Central memory CD4-positive, alpha-beta T cell (primary cell): ENCODE measurements around the gene DPP9.

ENCODE experiments used
- DNase-seq: peaks from one replicate; pipeline ENCODE4 v3.0.0; 2022

The DPP9 gene

GRCh38 chr19:4707956-4708650, 15.5 kb downstream of the DPP9 start:
- DNase-seq = no peak

- DNase-seq = no peak
Measured at GRCh38 chr19:4707322-4707721, 16.3 kb downstream of the DPP9 start.

DNA sequence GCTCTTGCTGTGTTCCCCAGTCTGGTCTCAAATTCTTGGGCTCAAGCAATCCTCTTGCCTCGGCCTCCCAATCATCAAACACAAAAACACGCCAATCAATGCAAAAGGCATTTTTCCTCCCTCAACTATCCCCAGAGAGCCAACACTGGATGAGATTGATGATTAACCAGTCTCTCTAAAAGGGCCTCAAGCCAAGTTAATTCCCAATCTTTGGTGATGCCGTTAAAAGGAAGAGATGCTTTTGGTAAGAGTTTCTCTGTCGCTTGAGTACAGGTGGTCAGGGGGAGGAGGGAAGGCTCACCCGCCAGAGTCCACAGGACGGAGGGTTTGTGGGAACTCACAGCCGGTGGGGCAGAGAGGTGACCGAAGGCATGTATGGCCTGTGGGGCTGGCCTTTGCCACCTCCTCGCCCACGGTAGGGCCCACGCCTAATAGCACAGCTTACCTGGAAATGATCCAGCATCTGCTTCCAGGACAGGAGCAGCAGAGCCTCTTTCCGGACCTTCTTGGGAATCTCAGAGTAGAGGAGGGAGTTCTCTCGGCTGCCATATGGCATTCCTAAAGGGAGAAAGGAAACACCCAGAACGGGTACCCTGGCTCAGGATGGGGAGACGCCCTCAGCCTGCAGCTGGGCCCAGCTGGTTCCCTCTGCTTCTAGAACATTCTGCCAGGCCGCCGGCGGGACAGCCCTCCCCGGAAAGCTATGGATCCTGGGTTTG, 18.1 kb downstream of the DPP9 start:
- no peak for DNase-seq

DNA sequence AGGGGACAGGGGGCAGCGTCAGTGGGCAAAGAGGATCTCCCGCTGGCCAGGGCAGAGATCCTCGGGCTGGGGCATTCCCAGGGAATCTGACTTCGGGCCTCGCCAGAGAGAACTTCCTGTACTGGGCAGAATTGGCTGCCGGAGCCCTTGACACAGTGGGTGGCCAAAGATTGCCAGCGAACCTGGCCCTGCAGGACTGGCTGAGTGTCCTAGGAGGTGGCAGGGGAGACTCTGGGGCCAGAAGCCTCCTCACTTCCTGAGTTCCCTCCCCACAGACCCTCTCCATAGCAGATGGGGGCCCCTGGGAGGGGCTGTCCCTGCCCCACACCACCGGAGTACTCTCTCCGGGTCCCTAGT, 19.3 kb downstream of the DPP9 start:
- DNase-seq = no peak

- no peak for DNase-seq
Measured at GRCh38 chr19:4703671-4704316, 19.8 kb downstream of the DPP9 start.

GRCh38 chr19:4702764-4703163, 20.9 kb downstream of the DPP9 start:
- DNase-seq = no peak

DNA sequence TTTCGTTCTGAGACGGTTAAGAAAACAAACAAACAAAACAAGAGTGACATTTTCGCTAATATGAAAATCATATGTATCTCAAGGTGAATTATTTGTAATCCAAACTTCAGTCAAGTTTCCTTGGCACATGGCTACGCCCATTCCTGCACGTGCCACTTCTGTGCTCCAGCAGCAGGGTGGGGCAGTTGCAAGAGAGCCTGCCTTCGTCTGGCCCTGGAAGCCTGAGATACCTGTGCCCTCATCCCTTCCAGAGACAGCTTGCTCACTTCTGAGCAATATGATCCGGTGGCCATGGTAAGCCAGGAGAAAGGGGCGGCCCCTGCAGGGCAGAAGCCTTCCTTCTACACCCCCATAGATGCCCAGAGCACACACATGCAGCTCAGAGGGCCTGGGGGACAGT, 22.1 kb downstream of the DPP9 start:
- DNase-seq = no peak

DNA sequence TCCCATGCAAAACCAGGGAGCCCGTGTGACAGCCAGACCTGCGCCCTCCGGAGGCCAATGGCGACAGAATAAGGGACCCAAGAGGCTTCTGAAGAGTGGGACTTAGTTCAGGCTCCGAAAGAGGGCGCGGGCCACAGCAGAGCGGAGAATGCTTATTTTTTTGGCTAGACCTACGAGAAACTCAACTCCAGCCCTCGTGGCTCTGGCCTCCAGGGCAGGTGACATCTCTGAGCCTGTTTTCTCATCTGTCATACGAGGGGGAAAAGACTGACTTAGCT, 23.0 kb downstream of the DPP9 start:
- no peak for DNase-seq

DNA sequence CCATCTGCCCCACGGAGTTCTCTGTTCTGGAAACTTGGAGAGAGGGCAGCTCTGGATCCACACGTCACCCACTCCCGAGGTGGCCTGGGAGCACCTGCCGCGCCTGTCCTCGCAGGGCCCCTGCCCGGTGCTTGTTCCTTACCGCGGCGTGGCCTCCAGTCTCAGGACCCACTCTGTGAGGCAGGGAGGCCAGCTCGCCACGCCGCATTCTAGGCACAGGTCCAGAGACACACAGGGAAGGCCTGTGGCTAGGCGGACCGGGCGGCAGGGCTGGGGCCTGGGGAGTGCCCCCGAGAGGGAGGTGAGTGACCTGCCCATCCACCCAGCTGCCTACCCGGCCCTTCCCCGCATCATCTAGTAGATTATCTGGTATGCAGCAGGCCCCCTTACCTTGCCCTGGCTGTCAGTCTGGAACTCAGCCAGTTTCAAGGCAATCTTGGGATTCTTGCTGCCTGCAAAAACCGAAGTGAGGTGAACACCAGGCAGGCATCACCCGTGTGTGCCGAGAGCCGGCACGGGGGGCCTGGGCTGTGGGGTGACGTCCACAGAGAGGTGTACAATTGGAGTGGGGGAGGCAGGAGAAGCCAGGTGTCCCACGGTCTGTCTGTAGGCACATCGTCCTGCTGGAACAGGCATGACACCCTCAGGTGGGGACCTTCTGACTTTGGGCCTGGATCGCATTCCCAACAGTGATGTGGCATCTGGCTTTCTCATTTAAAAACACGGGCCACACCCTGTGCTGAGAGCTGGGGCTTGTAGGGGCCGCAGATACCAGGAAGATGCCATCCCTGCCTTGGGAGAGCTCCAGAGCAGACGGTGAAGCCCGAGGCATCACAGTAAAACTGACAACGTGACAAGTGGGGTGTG, 23.6 kb downstream of the DPP9 start:
- DNase-seq = no peak

DNA sequence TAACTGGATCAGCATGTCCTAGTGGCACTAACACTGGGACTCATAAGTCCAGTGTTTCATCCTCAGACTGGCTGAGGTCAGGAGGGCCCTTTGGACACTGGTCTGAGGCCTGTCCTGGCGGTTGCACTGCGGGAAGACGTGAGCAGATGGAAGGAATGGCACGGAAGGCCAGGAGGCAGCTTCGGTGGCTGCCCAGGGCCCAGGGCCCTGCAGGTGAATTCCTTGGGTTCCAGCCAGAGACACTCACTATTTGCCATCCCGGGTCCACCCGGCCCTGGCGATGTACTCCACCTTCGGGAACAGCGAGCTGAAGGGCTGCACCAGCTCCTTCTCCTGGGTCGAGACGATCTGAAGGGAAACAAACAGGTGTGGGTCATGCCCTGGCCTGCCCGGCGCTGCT, 26.3 kb downstream of the DPP9 start:
- DNase-seq = no peak

- no peak for DNase-seq
Measured at GRCh38 chr19:4695224-4695731, 28.4 kb downstream of the DPP9 start.

GRCh38 chr19:4694211-4694987, 29.2 kb downstream of the DPP9 start:
- DNase-seq = no peak

DNA sequence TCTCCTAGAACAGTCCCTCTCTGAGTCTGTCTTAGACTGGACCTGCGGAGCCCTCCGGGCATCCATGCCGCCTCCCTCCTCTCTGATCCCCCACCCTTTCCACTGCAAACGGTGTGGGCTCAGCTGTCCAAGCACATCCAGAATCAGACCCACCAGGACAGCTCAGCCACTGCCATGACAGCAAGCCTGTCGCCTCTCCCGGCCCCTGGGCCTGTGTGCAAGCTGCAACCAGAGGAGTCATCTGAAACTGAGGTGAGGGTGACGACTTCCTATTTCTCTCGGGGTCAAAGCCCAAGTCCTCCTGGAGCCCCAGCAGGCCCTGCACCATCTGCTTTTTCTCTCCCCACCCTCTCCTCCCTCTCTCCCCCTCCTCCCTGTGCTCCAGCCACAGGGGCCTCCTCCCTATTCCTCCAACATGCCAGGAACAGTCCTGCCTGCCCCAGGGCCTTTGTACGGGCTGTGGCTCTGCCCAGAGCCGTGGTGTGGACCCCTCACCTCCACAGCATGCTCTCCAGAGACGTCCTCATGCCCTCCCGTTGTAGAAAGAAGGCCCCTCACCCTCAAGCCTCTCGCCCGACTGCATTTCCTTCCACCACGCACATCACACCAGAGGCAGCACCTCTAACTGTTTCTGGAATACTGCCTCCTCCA, 30.0 kb downstream of the DPP9 start:
- DNase-seq = no peak

- DNase-seq = no peak
Measured at GRCh38 chr19:4693078-4693350, 30.6 kb downstream of the DPP9 start.

DNA sequence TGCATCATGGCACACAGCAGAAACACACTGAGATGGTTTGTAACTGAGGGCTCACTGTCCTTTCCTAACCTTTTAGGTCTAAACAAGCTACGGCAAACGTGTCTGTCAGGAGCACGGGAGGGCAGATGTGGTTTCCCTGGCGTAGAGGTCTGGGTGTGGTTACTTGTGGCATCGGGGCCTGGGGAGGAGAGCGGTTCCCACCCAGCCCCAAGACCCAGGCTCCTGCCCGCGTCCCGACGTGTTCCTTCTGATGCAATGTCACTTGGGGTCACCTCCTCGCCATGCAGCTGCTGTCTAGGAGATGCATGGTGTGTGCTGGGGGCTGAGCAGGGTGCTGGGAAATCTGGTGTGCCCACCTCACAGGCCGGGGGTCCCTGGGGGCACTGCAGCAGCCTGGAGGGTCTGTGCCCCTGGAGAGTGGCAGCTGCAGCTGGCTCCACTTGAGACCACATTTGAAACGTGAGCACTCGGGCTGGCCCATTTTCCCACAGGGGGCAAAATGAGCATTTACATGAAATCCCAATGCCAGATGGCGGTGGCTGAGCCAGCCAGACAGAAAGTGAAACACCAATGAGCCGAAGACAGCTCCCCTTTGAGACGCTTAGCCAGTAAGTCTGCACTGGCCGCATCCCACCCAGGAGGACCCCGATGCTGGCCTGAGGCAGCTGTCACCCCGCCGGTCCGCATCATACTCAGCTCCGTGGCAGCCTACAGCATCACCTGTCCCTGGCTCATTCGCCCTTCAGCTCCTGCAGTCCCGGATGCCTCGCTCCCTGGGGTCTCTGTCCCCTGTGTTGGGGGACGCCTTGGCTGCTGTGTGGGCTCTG, 31.2 kb downstream of the DPP9 start:
- DNase-seq = no peak

DNA sequence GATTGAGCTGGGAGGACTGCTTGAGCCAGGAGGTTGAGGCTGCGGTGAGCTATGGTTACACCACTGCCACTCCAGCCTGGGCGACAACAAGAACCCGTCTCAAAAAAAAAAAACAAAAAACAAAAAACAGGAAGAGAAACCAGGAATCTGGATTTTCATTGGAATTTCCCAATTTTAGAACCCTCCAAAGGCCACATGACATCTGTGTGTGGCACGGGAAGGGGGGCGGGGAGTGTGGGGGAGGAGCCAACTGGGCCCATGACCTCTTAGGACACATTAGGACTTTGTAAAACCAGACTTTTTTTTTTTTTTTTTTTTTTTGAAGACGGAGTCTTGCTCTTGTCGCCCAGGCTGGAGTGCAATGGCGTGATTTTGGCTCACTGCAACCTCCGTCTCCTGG, 32.3 kb downstream of the DPP9 start:
- no peak for DNase-seq

DNA sequence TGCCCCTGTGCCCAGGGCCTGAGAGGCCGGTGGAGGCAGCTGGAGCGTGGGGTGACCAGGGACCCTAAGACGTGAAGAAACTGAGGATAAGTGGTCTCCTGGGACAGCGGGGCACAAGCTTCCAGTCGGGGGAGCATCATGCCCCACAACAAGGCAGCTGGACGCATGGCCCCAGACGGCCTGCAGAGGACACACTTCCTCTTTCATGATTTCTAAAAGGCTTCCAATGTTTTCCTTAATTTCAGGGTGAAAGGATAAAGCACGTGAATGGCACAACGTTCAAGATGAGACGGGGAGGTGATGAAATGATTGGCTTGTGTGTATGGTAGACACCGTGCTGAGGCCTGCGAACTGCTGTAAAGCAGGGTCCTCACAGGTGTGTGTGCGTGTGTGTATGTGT, 33.3 kb downstream of the DPP9 start:
- DNase-seq = no peak

DNA sequence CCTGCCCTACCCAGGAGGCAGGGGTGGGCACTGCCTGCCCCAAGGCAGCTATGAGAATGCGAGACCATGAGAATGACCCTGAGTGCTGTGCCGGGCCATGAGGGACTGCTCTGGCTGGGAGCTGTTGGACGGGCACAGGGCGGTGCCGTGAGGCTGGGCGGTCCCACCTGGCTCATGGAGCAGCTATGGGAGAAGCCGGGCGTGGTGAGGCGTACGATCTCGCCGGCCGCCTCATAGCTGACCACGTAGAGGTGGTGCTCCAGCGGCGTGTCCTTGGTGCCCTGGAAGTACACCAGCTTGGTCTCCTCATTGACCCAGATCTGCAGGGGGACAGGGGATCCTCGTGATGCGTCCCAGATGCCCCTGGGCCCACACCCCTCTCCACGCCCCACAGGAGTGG, 34.2 kb downstream of the DPP9 start:
- DNase-seq = no peak

DNA sequence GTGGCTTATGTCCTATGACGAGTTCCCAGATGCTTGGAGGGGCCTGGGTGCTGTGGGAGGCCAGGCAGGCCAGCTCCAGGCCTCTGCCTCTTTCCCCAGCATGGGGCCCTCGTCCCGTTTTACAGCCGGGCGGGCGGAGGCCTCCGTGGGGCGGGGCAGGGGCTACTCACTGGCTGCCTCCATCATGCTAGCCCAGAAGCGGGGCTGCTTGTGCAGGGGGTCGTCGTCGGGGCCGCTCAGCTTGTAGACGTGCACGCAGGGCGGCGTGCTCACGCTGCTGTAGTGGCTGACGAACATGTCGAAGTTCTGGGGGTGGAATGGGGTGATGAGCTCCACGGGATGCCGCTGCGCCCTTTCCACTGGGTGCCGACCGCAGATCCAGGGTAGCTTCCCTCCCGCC, 35.1 kb downstream of the DPP9 start:
- DNase-seq = no peak

DNA sequence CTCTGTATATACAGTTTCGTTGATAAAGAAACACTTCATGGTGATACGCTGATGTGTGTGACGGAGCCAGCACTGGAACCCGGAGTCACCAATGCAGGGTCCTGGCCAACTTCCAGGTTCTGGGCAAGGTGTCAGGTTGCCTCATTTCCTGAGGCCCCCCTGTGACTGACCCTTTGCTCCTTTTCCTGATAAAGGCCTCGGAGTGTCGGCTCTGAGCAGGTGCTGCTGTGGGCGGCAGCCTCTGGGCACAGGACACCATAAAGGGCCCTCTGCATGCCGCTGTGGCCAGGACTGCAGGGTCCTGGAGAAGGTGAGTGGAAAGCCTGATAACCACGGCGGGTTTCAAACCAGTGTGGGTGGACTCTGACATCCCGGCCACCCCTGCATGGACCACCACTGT, 36.2 kb downstream of the DPP9 start:
- DNase-seq = no peak

DNA sequence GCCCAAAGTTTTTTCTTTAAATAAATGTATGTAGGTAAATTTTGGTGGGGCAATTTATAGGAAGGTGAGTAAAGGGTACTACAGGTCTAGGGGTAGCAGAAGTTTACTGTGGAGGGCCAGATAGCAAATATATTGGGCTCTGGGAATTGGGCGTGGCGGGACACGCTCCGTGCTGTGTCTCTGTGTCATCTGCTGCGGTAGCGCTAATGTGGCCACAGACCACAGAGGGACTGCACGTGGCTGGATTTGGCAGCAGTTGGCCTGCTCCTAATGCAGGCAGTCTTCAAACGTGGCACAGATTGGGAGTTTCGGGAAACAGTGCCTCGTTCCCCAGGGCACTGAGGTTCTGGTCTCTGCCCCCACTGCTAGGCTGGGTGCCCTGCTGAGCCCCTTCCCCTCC, 36.9 kb downstream of the DPP9 start:
- no peak for DNase-seq
